Measurements from ENCODE around the gene KCNF1.

KCNF1 gene

GRCh38 chr2:10921525-10921924 lies 9.8 kb downstream of the KCNF1 start:
- DNase-seq = no peak

GRCh38 chr2:10922307-10923007 lies 10.7 kb downstream of the KCNF1 start:
- DNase-seq = no peak

- no peak for DNase-seq
These were observed 11.3 kb downstream of the KCNF1 start for GRCh38 chr2:10923008-10923375.

GRCh38 chr2:10923965-10924364 lies 12.2 kb downstream of the KCNF1 start:
- no peak for DNase-seq

DNA sequence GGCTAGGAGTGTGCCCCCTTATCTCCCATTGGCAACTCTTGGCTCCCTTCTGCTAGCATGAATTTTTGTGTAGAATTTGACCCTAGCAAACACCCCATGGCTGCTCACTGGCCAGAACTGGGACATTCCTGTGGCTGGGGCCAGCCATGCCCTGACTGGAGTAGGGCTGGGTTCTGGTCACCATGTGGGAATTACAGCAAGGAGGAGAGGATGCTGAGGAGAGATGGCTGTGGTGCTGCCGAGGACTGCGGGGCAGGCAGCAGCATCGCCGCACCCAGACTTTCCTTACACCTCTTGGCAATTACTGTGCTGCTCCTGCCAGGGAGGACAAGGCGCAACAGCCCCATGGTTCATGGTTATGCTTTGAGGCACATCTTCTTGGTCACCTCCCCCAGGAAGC lies 12.7 kb downstream of the KCNF1 start:
- no peak for DNase-seq

DNA sequence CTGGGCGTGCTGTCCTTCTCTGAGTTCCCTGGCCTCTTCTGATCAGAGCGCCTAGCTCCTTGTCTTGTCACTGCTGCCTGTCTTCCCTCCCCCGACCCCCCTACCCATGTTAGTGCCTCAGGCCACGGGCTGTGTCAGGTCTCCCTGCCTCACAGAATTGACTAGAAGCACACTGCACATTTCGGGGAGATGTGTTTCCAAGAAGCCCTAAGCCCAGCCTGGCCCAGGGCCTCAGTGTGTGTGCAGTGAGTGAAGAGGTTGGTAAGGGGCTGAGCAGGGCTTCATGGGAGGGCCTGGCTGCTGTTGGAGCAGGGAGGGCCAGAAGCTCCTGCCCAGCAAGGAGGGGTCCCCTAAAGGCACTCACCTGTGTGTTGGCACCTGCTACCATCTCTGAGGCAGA lies 13.1 kb downstream of the KCNF1 start:
- no peak for DNase-seq

DNA sequence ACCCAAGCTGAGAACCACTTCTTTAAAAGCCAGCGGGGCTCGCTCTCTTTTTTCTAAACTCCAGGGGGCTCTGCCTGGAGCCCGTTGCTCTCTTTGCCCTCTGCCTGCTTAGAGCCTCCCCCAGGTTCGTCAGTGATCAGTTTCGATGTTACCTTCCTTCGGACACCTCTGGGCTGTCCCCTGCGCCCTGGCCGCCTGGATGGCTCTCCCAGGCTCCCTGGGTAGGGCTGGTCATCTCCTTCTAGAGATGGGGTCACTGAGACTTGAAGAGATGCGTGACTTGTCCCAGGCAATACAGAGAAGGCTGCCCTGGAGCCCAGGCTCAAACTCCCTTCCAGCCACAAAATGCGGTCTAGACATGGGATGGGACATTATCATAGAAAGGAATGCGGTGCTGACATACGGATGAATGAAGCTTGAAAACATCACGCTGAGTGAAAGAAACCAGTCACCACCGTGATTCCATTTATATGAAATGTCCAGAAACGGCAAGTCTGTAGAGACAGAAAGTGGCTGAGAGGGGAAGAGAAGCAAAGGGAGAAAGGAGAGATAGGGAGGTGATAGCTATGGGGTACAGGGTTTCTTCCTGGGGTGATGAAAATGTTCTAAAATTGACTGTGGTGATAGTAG lies 14.6 kb downstream of the KCNF1 start:
- no peak for DNase-seq

GRCh38 chr2:10930721-10931516 lies 19.2 kb downstream of the KCNF1 start:
- no peak for DNase-seq

- DNase-seq = no peak
These were observed 20.0 kb downstream of the KCNF1 start for GRCh38 chr2:10931710-10932255.

- no peak for DNase-seq
These were observed 20.8 kb downstream of the KCNF1 start for GRCh38 chr2:10932345-10933151.

GRCh38 chr2:10933700-10934225 lies 22.0 kb downstream of the KCNF1 start:
- no peak for DNase-seq

DNA sequence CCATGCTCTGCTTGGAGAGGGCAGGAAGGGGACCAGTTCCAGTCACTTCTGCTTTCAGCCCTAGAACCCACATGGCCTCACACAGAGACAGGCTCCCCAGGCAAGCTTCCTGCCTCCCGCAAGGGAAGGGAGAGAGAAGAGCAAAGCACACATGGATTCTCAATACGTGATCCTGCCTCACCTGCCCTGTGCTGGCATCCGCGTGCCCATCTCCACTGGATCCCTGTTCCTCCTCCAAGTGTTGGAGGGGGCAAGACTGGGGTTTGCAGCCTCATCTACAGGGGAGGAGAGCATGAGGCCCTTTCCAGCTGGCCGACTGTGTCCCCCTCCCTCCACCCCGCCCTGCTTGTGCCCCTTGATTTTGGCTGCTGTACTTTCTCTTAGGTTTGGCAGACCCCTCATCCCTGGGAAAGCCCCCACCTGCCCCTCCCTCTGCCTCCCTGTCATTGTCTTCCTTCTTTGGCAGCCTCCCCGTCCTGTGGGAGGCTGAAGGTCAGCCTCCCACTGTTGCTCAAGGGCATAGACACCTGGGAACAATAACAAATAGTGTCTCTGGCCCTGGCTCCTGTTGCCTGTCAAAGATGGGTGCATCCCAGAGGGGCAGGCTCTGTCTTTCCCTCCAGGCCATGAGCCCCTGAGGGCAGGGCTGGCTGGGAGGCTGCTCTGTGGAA lies 22.7 kb downstream of the KCNF1 start:
- no peak for DNase-seq

DNA sequence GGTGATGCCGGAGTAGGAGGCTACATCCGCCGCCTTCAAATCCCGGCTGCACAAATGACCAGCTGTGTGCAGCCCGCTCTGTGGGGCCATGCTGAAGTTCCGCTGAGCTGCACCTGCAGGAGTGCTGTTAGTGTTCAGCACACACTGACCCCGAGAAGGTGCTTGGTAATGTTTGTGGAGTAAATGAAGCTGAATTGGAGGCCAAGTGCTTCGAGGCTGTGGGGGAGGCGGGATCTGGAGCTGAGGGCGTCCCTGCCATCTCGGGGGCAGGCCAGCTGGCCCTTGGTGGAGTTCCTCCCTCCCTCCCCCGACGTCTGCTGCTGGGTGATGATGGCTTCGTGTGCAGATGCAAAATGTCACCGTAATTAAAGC lies 23.2 kb downstream of the KCNF1 start:
- DNase-seq = no peak

DNA sequence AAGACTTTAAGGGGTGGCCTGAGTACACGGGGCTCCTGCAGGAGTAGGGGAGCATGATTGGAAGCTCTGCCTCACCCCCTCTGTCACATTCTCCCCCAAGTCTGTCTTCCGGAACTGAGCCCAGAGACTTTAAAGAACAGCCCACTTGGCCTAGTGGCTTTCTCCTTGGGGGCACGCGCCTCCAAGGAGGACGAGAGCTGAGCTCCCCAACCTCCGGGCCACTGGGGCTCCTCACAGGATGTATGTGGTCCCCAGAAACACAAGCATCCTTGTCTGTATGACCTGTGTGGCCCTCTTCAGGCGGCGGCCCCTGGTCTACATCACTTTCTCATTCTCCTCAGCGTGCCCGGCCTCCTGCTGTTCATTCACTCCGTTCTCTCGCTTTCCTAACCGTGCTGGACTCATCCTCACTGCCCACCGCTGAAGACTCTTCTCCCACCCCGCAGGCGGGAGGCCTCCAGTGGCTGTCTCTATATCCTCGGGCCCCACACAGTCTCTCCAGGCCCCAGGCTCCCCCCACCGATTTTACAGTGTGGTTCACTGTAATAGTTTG lies 23.7 kb downstream of the KCNF1 start:
- DNase-seq = no peak

DNA sequence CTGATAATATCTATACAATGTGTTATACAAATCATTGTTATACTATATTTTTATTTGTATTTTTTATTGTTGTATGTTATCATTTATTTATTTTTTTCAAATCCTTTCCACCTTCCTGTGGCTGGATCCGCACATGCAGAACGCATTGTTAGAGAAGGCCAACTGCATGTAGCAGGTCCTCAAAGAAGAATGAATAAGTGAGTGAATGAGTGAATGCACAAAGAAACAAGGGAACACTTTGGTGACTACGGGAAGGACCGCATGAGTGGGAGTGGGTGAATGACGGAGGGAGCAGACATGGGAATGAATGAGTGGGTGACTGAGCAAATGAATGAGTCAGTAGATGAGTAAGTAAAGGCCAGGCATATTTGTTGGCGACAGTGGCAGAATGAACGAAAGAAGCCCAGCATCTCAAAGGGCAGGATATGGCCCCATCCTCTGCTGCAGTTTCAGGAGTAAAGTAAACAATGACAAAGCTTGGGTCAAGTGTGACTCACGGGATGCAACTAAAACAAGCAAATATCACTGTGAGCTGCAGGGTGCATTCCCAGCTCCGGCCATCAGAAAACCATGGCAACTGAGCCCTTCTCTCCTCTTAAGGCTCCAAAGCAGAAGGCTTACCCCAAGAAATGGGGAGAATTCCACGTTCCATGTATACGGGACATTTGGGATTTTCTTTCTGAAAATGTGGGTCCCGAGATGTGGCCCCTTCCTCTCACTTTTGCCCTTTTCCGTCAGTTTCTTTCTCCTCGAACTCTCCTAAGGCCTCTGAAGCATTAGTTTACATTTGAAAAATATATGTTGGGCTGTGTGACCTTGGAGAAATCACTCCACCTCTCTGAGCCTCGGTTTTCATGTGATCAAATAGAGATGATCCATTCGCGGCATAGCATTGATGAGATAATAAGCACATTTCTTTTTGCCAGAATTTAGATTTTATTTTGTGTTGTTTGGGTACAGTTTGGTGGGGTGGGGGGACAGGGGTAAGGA lies 24.5 kb downstream of the KCNF1 start:
- DNase-seq = peak; percentile 8

DNA sequence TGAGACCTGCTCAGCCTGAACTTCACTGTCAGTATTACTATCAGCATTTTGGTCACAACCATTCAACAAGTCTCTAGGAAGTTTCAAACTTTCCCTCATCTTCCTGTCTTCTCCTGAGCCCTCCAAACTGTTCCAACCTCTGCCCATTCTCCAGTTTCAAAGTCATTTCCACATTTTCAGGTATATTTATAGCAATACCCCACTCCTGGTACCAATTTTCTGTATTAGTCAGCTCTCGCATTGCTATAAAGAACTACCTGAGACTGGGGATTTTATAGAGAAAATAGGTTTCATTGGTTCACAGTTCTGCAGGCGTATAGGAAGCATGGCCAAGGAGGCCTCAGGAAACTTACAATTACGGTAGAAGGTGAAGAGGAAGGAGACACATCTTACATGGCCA lies 27.3 kb downstream of the KCNF1 start:
- DNase-seq = no peak

- no peak for DNase-seq
These were observed 28.9 kb downstream of the KCNF1 start for GRCh38 chr2:10940596-10940995.

GRCh38 chr2:10941383-10941782 lies 29.6 kb downstream of the KCNF1 start:
- no peak for DNase-seq

DNA sequence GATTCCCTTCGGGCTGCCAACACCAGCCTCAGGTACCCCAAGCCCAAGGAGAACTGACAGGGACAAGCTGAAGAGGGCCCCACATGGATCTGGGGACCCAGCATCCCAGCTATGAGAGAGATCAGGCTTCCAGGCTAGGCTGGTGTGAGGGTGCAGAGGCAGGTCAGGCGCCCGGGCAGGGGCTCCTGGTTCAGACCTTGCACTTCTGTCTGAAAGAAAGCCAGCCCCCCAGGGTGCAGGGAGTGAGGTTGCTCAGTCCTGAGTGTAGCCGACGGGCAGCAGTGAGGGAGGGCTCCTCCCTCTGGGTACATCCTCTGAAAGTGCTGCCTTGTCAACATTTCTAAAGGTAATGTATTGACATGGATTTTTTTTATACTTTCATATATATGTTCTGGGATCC lies 33.1 kb downstream of the KCNF1 start:
- no peak for DNase-seq

DNA sequence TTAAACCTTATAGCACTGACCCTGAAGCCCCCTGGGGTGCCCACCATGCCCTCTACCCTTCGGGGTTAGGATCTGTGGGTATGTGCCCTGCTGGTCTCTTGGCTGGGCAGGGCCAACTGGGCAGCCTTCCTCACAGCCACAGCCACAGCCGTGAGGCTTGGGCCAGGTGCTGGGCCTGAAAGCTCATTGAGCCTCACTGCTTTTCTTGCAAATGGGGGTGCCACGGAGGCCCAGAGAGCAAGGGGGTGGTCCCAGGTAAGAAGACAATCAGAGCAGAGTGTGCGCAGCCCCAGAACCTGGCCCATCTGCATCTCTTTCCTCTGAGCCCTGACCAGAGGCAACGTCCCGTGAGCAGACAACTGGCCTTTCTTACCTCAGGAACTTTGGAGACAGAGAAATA lies 34.7 kb downstream of the KCNF1 start:
- DNase-seq = no peak

DNA sequence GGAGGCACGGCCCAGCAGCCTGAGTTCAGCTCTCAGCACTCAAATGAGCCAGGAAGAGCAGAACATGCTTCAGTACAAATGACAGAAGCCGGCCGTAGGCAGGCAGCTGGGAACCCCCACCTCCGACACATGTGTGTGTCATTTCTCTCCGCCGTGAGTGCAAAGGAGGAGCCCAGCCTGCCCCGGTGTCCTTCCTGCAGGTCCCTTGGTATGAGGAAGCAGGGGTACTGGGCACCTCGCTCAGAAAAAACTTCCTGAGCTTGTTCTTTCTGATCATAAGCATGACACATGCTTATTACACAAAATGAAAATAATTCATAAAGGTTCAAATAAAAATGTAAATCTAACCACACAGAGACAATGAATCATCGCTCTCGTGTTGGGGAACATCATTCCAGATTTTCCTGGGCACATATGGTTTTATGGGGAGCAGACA lies 35.3 kb downstream of the KCNF1 start:
- DNase-seq = no peak

Data from activated CD4-positive, alpha-beta T cell treated with anti-CD3 and anti-CD28 coated beads, Interleukin-2, Interleukin-6, amounts not matched to agents 100 ng/mL and 50 ng/mL, durations not matched to agents 16 hours and 8 hours (primary cell).